HG02840 (cell line): ENCODE measurements around the gene TMC2.
"Not testable (repeated sequence)": the region's sequence is repeated elsewhere in the genome, so short reads cannot be mapped to it uniquely, and the experiment has no call there.

Experiments
- ATAC-seq: cut with Tn5 transposase; IDR thresholded peaks from one replicate; pipeline ENCODE4 v1.9.1; 2021; ENCODE audit warnings: mild to moderate bottlenecking, moderate library complexity, moderate number of reproducible peaks; ENCODE audit not compliant: unreplicated experiment, low FRiP score

Gene TMC2

GRCh38 chr20:2536560-2536986, at the start of gene TMC2:
TMC2 (plus strand) TSS chr20:2536573; CDS start chr20:2536622, 49 bp downstream.
- ATAC-seq = no peak

- not testable (repeated sequence) for ATAC-seq
These were observed 33.5 kb upstream of the TMC2 start for GRCh38 chr20:2502808-2503384.

GRCh38 chr20:2504803-2505202, 31.6 kb upstream of the TMC2 start:
- ATAC-seq = not testable (repeated sequence)

GRCh38 chr20:2506426-2506825, 29.9 kb upstream of the TMC2 start:
- not testable (repeated sequence) for ATAC-seq

- no peak for ATAC-seq
These were observed 28.9 kb upstream of the TMC2 start for GRCh38 chr20:2507464-2507863.

GRCh38 chr20:2507875-2508630, 28.3 kb upstream of the TMC2 start:
- ATAC-seq = no peak

- peak; percentile 97 for ATAC-seq
These were observed 27.5 kb upstream of the TMC2 start, which contains the start of gene ZNF343 for GRCh38 chr20:2508631-2509467. ZNF343 (minus strand) TSS chr20:2508915; CDS start chr20:2493895, 15,020 bp downstream.

GRCh38 chr20:2509468-2509781, 26.9 kb upstream of the TMC2 start:
- no peak for ATAC-seq

- ATAC-seq = no peak
These were observed 26.6 kb upstream of the TMC2 start for GRCh38 chr20:2509794-2510193.

- ATAC-seq = no peak
These were observed 21.2 kb upstream of the TMC2 start for GRCh38 chr20:2515203-2515602.

GRCh38 chr20:2516399-2516798, 20.0 kb upstream of the TMC2 start:
- ATAC-seq = no peak

- no peak for ATAC-seq
These were observed 18.3 kb upstream of the TMC2 start for GRCh38 chr20:2518096-2518495.

- no peak for ATAC-seq
These were observed 17.8 kb upstream of the TMC2 start for GRCh38 chr20:2518558-2518957.

- no peak for ATAC-seq
These were observed 17.1 kb upstream of the TMC2 start for GRCh38 chr20:2519115-2519809.

GRCh38 chr20:2520617-2521016, 15.8 kb upstream of the TMC2 start:
- no peak for ATAC-seq

GRCh38 chr20:2521369-2522305, 14.7 kb upstream of the TMC2 start:
- no peak for ATAC-seq

- ATAC-seq = not testable (repeated sequence)
These were observed 13.4 kb upstream of the TMC2 start for GRCh38 chr20:2522826-2523429.

GRCh38 chr20:2523919-2524708, 12.3 kb upstream of the TMC2 start:
- no peak for ATAC-seq
